ENCODE measurements around the gene DNAJB7. TPM values are rescaled to one million over a fixed set of nuclear protein-coding genes. Genes with fewer than 3 reads are reported as not detected.

DNAJB7 gene
- polyA plus RNA-seq, 3 donors, result not detected

- H3K27ac ChIP-seq (ENCODE audit: low read depth in 1 of 2, low read length in 2 of 2), result no peak overlapping the region
- peaks cover 8 to 10% of the 10 kb centered on the region in 2 donors for H3K4me1 ChIP-seq (ENCODE audit: control insufficient read depth in 1 of 2, insufficient read depth in 2 of 2, low read length in 2 of 2)
- H3K36me3 ChIP-seq (replicated peaks in 1 of 2; ENCODE audit: control insufficient read depth in 1 of 2, insufficient read depth in 2 of 2, low read length in 2 of 2), result peaks cover 6 to 17% of the 10 kb centered on the region in 2 donors
- H3K9me3 ChIP-seq (replicated peaks in 1 of 2; ENCODE audit: control insufficient read depth in 1 of 2, insufficient read depth in 1 of 2, low read length in 2 of 2), result no peaks in the 10 kb centered on the region
- no CpG with 5 or more reads among the region's 2 CpGs for WGBS (ENCODE audit: insufficient coverage)
- no peak overlapping the region for H3K4me3 ChIP-seq (replicated peaks in 1 of 3; ENCODE audit: low read depth in 2 of 3, low read length in 3 of 3)
- peaks cover 6 to 7% of the 10 kb centered on the region in 2 donors for H3K36me3 Mint-ChIP-seq
- H3K79me2 ChIP-seq (ENCODE audit: insufficient read depth, low read length), result peaks cover 9% of the 10 kb centered on the region
- H3K9me3 Mint-ChIP-seq, result no peaks in the 10 kb centered on the region
- H4K20me1 ChIP-seq (ENCODE audit: insufficient read depth, low read length), result no peaks in the 10 kb centered on the region
- H3K27me3 ChIP-seq (ENCODE audit: control insufficient read depth in 2 of 2, insufficient read depth in 2 of 2, low read length in 2 of 2), result no peaks in the 10 kb centered on the region
- peak overlapping the region in 1 of 7 donors; percentile 28 for H3K27ac Mint-ChIP-seq
- intact Hi-C loops (cut with micrococcal nuclease), result no loop called here
- no peak overlapping the region for H3K4me2 ChIP-seq (replicated peaks; ENCODE audit: extremely low read depth, low read length, poor library complexity, severe bottlenecking)
- peaks cover 10% of the 10 kb centered on the region for H3K4me1 Mint-ChIP-seq
- H2AFZ ChIP-seq (ENCODE audit: insufficient read depth, low read depth, low read length, poor library complexity, severe bottlenecking), result no peak overlapping the region
- DNase-seq, result no peak
- no peak for TF ChIP-seq CTCF (IDR thresholded peaks at IDR 0.05)
- no peak overlapping the region for H3K4me3 Mint-ChIP-seq
- H3K9ac ChIP-seq (ENCODE audit: insufficient read depth, low read length, poor library complexity, severe bottlenecking), result no peak overlapping the region
- no peaks in the 10 kb centered on the region for H3K27me3 Mint-ChIP-seq (ENCODE audit: low read depth in 3 of 3)
Measured at GRCh38 chr22:40867109-40867508, 5.2 kb upstream of the DNAJB7 start.

GRCh38 chr22:40862537-40862936, 624 bp upstream of the DNAJB7 start:
- H2AFZ ChIP-seq (ENCODE audit: insufficient read depth, low read depth, low read length, poor library complexity, severe bottlenecking), result no peak overlapping the region
- H3K79me2 ChIP-seq (ENCODE audit: insufficient read depth, low read length), result peaks cover 35% of the 10 kb centered on the region
- H3K9me3 Mint-ChIP-seq, result no peaks in the 10 kb centered on the region
- H3K36me3 Mint-ChIP-seq, result peaks cover 4 to 7% of the 10 kb centered on the region in 2 donors
- no peak overlapping the region for H3K27ac Mint-ChIP-seq
- no peak overlapping the region for H3K4me3 ChIP-seq (replicated peaks in 1 of 3; ENCODE audit: low read depth in 2 of 3, low read length in 3 of 3)
- H3K9me3 ChIP-seq (replicated peaks in 1 of 2; ENCODE audit: control insufficient read depth in 1 of 2, insufficient read depth in 1 of 2, low read length in 2 of 2), result no peaks in the 10 kb centered on the region
- no peaks in the 10 kb centered on the region for H3K27me3 ChIP-seq (ENCODE audit: control insufficient read depth in 2 of 2, insufficient read depth in 2 of 2, low read length in 2 of 2)
- H3K36me3 ChIP-seq (replicated peaks in 1 of 2; ENCODE audit: control insufficient read depth in 1 of 2, insufficient read depth in 2 of 2, low read length in 2 of 2), result peaks cover 0 to 8% of the 10 kb centered on the region in 2 donors
- no peaks in the 10 kb centered on the region for H3K27me3 Mint-ChIP-seq (ENCODE audit: low read depth in 3 of 3)
- H3K4me1 Mint-ChIP-seq, result peaks cover 17% of the 10 kb centered on the region
- no peak overlapping the region for H3K4me2 ChIP-seq (replicated peaks; ENCODE audit: extremely low read depth, low read length, poor library complexity, severe bottlenecking)
- H3K27ac ChIP-seq (ENCODE audit: low read depth in 1 of 2, low read length in 2 of 2), result no peak overlapping the region
- no peaks in the 10 kb centered on the region for H4K20me1 ChIP-seq (ENCODE audit: insufficient read depth, low read length)
- WGBS (ENCODE audit: insufficient coverage), result no CpG with 5 or more reads among the region's 2 CpGs
- H3K9ac ChIP-seq (ENCODE audit: insufficient read depth, low read length, poor library complexity, severe bottlenecking), result no peak overlapping the region
- intact Hi-C loops (cut with micrococcal nuclease), result no loop called here
- no peak overlapping the region for H3K4me3 Mint-ChIP-seq
- peaks cover 13 to 16% of the 10 kb centered on the region in 2 donors for H3K4me1 ChIP-seq (ENCODE audit: control insufficient read depth in 1 of 2, insufficient read depth in 2 of 2, low read length in 2 of 2)
- TF ChIP-seq CTCF (IDR thresholded peaks at IDR 0.05), result no peak
- no peak for DNase-seq

Measured in CD14-positive monocyte (primary cell).